Measurements from ENCODE around the gene HTR7.

- TF ChIP-seq FOS (IDR thresholded peaks at IDR 0.05; ENCODE audit: extremely low read depth, insufficient read length) = no peak
- no peak for TF ChIP-seq AFF4 (CRISPR knock-in tag; IDR thresholded peaks at IDR 0.05)
- no peak for TF ChIP-seq RFX5 (IDR thresholded peaks at IDR 0.05; ENCODE audit: low read depth, low read length)
- no peak for TF ChIP-seq POLR2AphosphoS5 (IDR thresholded peaks at IDR 0.05; ENCODE audit: control insufficient read depth, insufficient read depth, low read depth, low read length)
- TF ChIP-seq MXI1 (IDR thresholded peaks at IDR 0.05; ENCODE audit: low read depth, low read length) = no peak
- no peak for TF ChIP-seq POLR2A (conservative IDR thresholded peaks at IDR 0.05)
- TF ChIP-seq ATF1 (CRISPR knock-in tag; IDR thresholded peaks at IDR 0.05) = no peak
- no peak for TF ChIP-seq ATF1 (tag; IDR thresholded peaks at IDR 0.05)
- TF ChIP-seq NFIC (IDR thresholded peaks at IDR 0.05) = no peak
- no peak for TF ChIP-seq CTCF (IDR thresholded peaks at IDR 0.05 in 2 of 3, conservative IDR thresholded peaks at IDR 0.05 in 1 of 3; ENCODE audit: insufficient read depth in 2 of 3, low read depth in 1 of 3, low read length in 3 of 3)
- TF ChIP-seq MAZ (CRISPR knock-in tag; conservative IDR thresholded peaks at IDR 0.05 in 1 of 2, IDR thresholded peaks at IDR 0.05 in 1 of 2) = no peak
- no peak for TF ChIP-seq ZBTB8A (IDR thresholded peaks at IDR 0.05; ENCODE audit: partially characterized antibody)
- no peak for TF ChIP-seq RBM39 (optimal IDR thresholded peaks at IDR 0.05; ENCODE audit: low read depth, low read length)
- TF ChIP-seq SIN3A (IDR thresholded peaks at IDR 0.05; ENCODE audit: borderline replicate concordance in 2 of 2, control insufficient read depth in 1 of 2, low read depth in 2 of 2, low read length in 2 of 2) = no peak
Measured at GRCh38 chr10:90887555-90887954, 29.7 kb upstream of the HTR7 start.

Measured in K562 (cell line).